Activated naive CD8-positive, alpha-beta T cell treated with anti-CD3 and anti-CD28 coated beads, Interleukin-2, amount 50 U/mL, for 24 hours (primary cell): ENCODE results near the gene CRYL1.

Source experiments
- ATAC-seq: fragments of 150-1000 bp; cut with Tn5 transposase; one replicate; pipeline ENCODE4 v1.10.0; 2021
- DNase-seq: peaks from one replicate; pipeline ENCODE4 v3.0.0; 2021
- H3K27ac Mint-ChIP-seq: one replicate; pipeline ENCODE4 v1.8.0; 2021; ENCODE audit warnings: mild to moderate bottlenecking, mixed read lengths
- H3K27me3 Mint-ChIP-seq: one replicate; pipeline ENCODE4 v1.8.0; 2021; ENCODE audit warnings: mixed read lengths
- H3K36me3 Mint-ChIP-seq: one replicate; pipeline ENCODE4 v1.8.0; 2021; ENCODE audit warnings: low read depth, mixed read lengths
- H3K4me1 Mint-ChIP-seq: one replicate; pipeline ENCODE4 v1.8.0; 2021; ENCODE audit warnings: mixed read lengths
- H3K4me3 Mint-ChIP-seq: one replicate; pipeline ENCODE4 v1.8.0; 2021; ENCODE audit warnings: mild to moderate bottlenecking, moderate library complexity, mixed read lengths
- H3K9me3 Mint-ChIP-seq: one replicate; pipeline ENCODE4 v1.8.0; 2021; ENCODE audit warnings: mixed read lengths

Gene CRYL1

GRCh38 chr13:20525601-20526544 is at the start of gene CRYL1:
Gene CRYL1, minus strand, starts transcription at chr13:20525857. Its CDS starts 63 bp downstream, at chr13:20525794.
- peak; percentile 74 for DNase-seq
- H3K9me3 Mint-ChIP-seq, result no peaks in the 10 kb centered on the region
- H3K4me1 Mint-ChIP-seq, result peaks cover 32% of the 10 kb centered on the region
- H3K36me3 Mint-ChIP-seq, result no peaks in the 10 kb centered on the region
- peak within 1 kb of the TSS; percentile 85 for H3K4me3 Mint-ChIP-seq
- peaks cover 2% of the 10 kb centered on the region for H3K27me3 Mint-ChIP-seq
- H3K27ac Mint-ChIP-seq, result peak within 1 kb of the TSS; percentile 88
- ATAC-seq, result peak; percentile 90

- H3K27me3 Mint-ChIP-seq, result no peaks in the 10 kb centered on the region
- H3K36me3 Mint-ChIP-seq, result peaks cover 31% of the 10 kb centered on the region
- no peak overlapping the region for H3K4me3 Mint-ChIP-seq
- ATAC-seq, result no peak
- DNase-seq, result no peak
- H3K27ac Mint-ChIP-seq, result no peak overlapping the region
- H3K9me3 Mint-ChIP-seq, result peaks cover 17% of the 10 kb centered on the region
- H3K4me1 Mint-ChIP-seq, result peaks cover 6% of the 10 kb centered on the region
Measured at GRCh38 chr13:20573636-20574035, 48.0 kb upstream of the CRYL1 start.

- Mint-ChIP-seq H3K4me3 (no peak overlapping the region), H3K27me3 (no peaks in the 10 kb centered on the region), H3K9me3 (peaks cover 17% of the 10 kb centered on the region), H3K27ac (no peak overlapping the region), H3K36me3 (peaks cover 29% of the 10 kb centered on the region), H3K4me1 (peaks cover 6% of the 10 kb centered on the region)
- no peak for DNase-seq
- no peak for ATAC-seq
Measured at GRCh38 chr13:20573186-20573585, 47.5 kb upstream of the CRYL1 start.

GRCh38 chr13:20571676-20572075 is 46.0 kb upstream of the CRYL1 start:
- Mint-ChIP-seq H3K27me3 (no peaks in the 10 kb centered on the region), H3K27ac (no peak overlapping the region), H3K9me3 (peaks cover 7% of the 10 kb centered on the region), H3K4me3 (no peak overlapping the region), H3K4me1 (peaks cover 13% of the 10 kb centered on the region), H3K36me3 (peaks cover 18% of the 10 kb centered on the region)
- ATAC-seq (no peak), DNase-seq (no peak)

GRCh38 chr13:20570517-20570916 is 44.9 kb upstream of the CRYL1 start:
- no peak for DNase-seq
- H3K27me3 Mint-ChIP-seq, result no peaks in the 10 kb centered on the region
- no peak overlapping the region for H3K27ac Mint-ChIP-seq
- no peak for ATAC-seq
- peaks cover 18% of the 10 kb centered on the region for H3K4me1 Mint-ChIP-seq
- H3K36me3 Mint-ChIP-seq, result peaks cover 8% of the 10 kb centered on the region
- H3K9me3 Mint-ChIP-seq, result peaks cover 2% of the 10 kb centered on the region
- H3K4me3 Mint-ChIP-seq, result no peak overlapping the region

- H3K27me3 Mint-ChIP-seq, result no peaks in the 10 kb centered on the region
- peak overlapping the region; percentile 83 for H3K27ac Mint-ChIP-seq
- ATAC-seq (no peak), DNase-seq (no peak)
- peaks cover 15% of the 10 kb centered on the region for H3K9me3 Mint-ChIP-seq
- H3K4me1 Mint-ChIP-seq, result peaks cover 21% of the 10 kb centered on the region
- peaks cover 8% of the 10 kb centered on the region for H3K36me3 Mint-ChIP-seq
- peak overlapping the region; percentile 85 for H3K4me3 Mint-ChIP-seq
Measured at GRCh38 chr13:20567881-20568528, 42.3 kb upstream of the CRYL1 start.

GRCh38 chr13:20566898-20567874 is 41.5 kb upstream of the CRYL1 start, which contains the start of gene IFT88:
Gene IFT88, plus strand, starts transcription at chr13:20567157. Its CDS starts 7,229 bp downstream, at chr13:20574386.
- Mint-ChIP-seq H3K4me1 (peaks cover 21% of the 10 kb centered on the region), H3K27ac (peak within 1 kb of the TSS; percentile 83), H3K9me3 (peaks cover 15% of the 10 kb centered on the region), H3K4me3 (peak within 1 kb of the TSS; percentile 85), H3K27me3 (no peaks in the 10 kb centered on the region), H3K36me3 (peaks cover 8% of the 10 kb centered on the region)
- DNase-seq (peak; percentile 83), ATAC-seq (peak; percentile 83)

- Mint-ChIP-seq H3K27ac (peak overlapping the region; percentile 83), H3K27me3 (no peaks in the 10 kb centered on the region), H3K4me3 (peak overlapping the region; percentile 85), H3K9me3 (peaks cover 15% of the 10 kb centered on the region), H3K4me1 (peaks cover 17% of the 10 kb centered on the region), H3K36me3 (peaks cover 8% of the 10 kb centered on the region)
- DNase-seq (no peak), ATAC-seq (no peak)
Measured at GRCh38 chr13:20566468-20566897, 40.8 kb upstream of the CRYL1 start.

- H3K4me1 Mint-ChIP-seq, result peaks cover 16% of the 10 kb centered on the region
- H3K27me3 Mint-ChIP-seq, result no peaks in the 10 kb centered on the region
- H3K36me3 Mint-ChIP-seq, result peaks cover 8% of the 10 kb centered on the region
- ATAC-seq (no peak), DNase-seq (no peak)
- no peak overlapping the region for H3K27ac Mint-ChIP-seq
- H3K4me3 Mint-ChIP-seq, result peak overlapping the region; percentile 44
- H3K9me3 Mint-ChIP-seq, result peaks cover 15% of the 10 kb centered on the region
Measured at GRCh38 chr13:20565115-20565736, 39.6 kb upstream of the CRYL1 start.

GRCh38 chr13:20561741-20562140 is 36.1 kb upstream of the CRYL1 start:
- no peak overlapping the region for H3K27ac Mint-ChIP-seq
- ATAC-seq (no peak), DNase-seq (no peak)
- peaks cover 6% of the 10 kb centered on the region for H3K36me3 Mint-ChIP-seq
- no peaks in the 10 kb centered on the region for H3K27me3 Mint-ChIP-seq
- H3K4me1 Mint-ChIP-seq, result peaks cover 12% of the 10 kb centered on the region
- H3K4me3 Mint-ChIP-seq, result no peak overlapping the region
- H3K9me3 Mint-ChIP-seq, result peaks cover 15% of the 10 kb centered on the region

- no peak for ATAC-seq
- Mint-ChIP-seq H3K9me3 (peaks cover 7% of the 10 kb centered on the region), H3K4me1 (peaks cover 4% of the 10 kb centered on the region), H3K36me3 (peaks cover 3% of the 10 kb centered on the region), H3K27ac (no peak overlapping the region), H3K4me3 (no peak overlapping the region), H3K27me3 (no peaks in the 10 kb centered on the region)
- no peak for DNase-seq
Measured at GRCh38 chr13:20559659-20560356, 34.2 kb upstream of the CRYL1 start.

- no peaks in the 10 kb centered on the region for H3K27me3 Mint-ChIP-seq
- H3K4me3 Mint-ChIP-seq, result no peak overlapping the region
- no peak overlapping the region for H3K27ac Mint-ChIP-seq
- DNase-seq (no peak), ATAC-seq (no peak)
- peaks cover 4% of the 10 kb centered on the region for H3K4me1 Mint-ChIP-seq
- H3K36me3 Mint-ChIP-seq, result no peaks in the 10 kb centered on the region
- H3K9me3 Mint-ChIP-seq, result no peaks in the 10 kb centered on the region
Measured at GRCh38 chr13:20558982-20559381, 33.3 kb upstream of the CRYL1 start.

GRCh38 chr13:20553311-20553710 is 27.7 kb upstream of the CRYL1 start:
- Mint-ChIP-seq H3K9me3 (no peaks in the 10 kb centered on the region), H3K36me3 (no peaks in the 10 kb centered on the region), H3K27me3 (no peaks in the 10 kb centered on the region), H3K27ac (no peak overlapping the region), H3K4me3 (no peak overlapping the region), H3K4me1 (no peaks in the 10 kb centered on the region)
- DNase-seq (no peak), ATAC-seq (no peak)
